Transverse colon (tissue), 4 donors: ENCODE data around the gene CACNA1C.

Source experiments
- CTCF ChIP-seq, 5 experiments: fragments of 200-600 bp in 3 of 5; fragments of 450-650 bp in 2 of 5; sonication (generic) in 3 of 5; IDR thresholded peaks; 1 replicate in 2 of 5; 2 replicates in 3 of 5; pipeline ENCODE4 v1.5.1; 2016 to 2017; ENCODE audit warnings: antibody characterized with exemption in 5 of 5, inconsistent platforms in 3 of 5, mild to moderate bottlenecking in 2 of 5, moderate library complexity in 1 of 5
- EP300 ChIP-seq: sonication (generic); formaldehyde crosslinking; IDR thresholded peaks from one replicate; pipeline ENCODE4 v1.6.1; 2017; ENCODE audit warnings: antibody characterized with exemption, low read depth
- POLR2A ChIP-seq: fragments of 450-650 bp; IDR thresholded peaks from one replicate; pipeline ENCODE4 v1.6.1; 2016; ENCODE audit warnings: antibody characterized with exemption, mild to moderate bottlenecking, moderate library complexity
- POLR2AphosphoS5 ChIP-seq, 3 donors: sonication (generic); formaldehyde crosslinking; IDR thresholded peaks; one replicate each; pipeline ENCODE4 v1.6.1; 2016; ENCODE audit warnings: antibody characterized with exemption in 3 of 3

GRCh38 chr12:2354151-2354991 is 301.6 kb downstream of the CACNA1C start:
- TF ChIP-seq CTCF (IDR thresholded peaks at IDR 0.05) (no peak), POLR2AphosphoS5 (IDR thresholded peaks at IDR 0.05) (no peak), POLR2A (no peak), EP300 (no peak)
